Stimulated activated CD4-positive, alpha-beta T cell treated with anti-CD3 and anti-CD28 coated beads, Interleukin-4, amount 100 ng/mL, for 4 hours (primary cell): ENCODE measurements around the gene RASA3.
A peak's percentile ranks its signal among the peaks of the same experiment; 100 is the strongest.

ENCODE experiments used
- DNase-seq, 2 experiments: peaks; one replicate each; pipeline ENCODE4 v3.0.0-alpha.2; 2020

RASA3 gene

DNA sequence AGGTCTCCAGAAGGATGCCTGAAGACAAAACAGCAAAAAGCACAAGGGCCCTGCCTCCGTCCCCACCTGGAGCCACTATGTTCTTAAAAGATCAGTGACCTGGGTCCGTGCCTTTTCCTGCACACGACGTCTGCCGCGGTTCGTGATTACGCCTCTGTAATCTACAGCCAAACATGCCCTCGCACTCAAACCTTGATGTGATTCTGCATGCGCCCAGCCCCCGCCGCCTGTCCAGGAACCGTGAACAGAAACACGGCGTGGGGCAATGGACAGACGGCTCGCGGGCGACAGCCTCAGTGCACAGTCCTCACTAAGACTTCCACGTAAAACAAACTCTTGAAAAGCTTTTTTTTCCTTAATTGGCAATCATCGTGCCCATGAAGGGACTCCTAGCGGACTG lies 174.1 kb downstream of the RASA3 start:
- no peak for DNase-seq

DNA sequence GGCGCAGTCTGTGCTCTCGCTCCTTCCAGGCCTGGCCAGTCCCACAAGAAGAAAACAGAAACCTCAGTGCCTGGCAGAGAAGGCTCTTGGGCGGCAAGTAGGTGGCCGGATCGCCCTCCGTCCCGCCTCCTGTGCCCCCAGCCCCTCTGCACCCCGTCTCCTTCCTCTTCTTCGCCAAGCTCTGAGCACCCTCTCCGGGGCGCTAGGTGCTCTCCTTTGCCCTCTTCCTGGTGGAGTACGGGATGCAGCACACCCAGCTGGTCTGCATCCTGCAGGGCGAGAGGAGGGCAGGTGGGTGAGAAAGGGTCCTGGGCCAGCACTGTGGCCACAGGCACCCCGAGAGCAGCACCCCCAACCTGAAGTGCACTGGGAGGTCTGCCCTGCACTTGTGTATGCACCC lies 175.9 kb downstream of the RASA3 start:
- no peak for DNase-seq

DNA sequence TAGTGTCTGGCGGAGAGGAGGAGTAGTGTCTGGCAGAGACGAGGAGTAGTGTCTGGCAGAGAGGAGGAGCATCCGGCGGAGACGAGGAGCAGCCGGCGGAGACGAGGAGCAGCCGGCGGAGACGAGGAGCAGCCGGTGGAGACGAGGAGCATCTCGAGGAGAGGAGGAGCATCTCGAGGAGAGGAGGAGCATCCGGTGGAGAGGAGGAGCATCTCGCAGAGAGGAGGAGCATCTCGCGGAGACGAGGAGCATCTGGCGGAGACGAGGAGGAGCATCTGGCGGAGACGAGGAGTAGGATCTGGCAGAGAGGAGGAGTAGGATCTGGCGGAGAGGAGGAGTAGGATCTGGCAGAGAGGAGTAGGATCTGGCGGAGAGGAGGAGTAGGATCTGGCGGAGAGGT lies 176.7 kb downstream of the RASA3 start:
- no peak for DNase-seq

DNA sequence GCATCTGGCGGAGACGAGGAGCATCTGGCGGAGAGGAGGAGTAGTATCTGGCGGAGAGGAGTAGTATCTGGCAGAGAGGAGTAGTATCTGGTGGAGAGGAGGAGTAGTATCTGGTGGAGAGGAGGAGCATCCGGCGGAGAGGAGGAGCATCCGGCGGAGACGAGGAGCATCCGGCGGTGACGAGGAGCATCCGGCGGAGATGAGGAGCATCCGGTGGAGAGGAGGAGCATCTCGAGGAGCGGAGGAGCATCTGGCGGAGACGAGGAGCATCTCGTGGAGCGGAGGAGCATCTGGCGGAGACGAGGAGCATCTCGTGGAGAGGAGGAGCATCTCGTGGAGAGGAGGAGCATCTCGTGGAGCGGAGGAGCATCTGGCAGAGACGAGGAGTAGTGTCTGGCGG lies 177.2 kb downstream of the RASA3 start:
- no peak for DNase-seq

DNA sequence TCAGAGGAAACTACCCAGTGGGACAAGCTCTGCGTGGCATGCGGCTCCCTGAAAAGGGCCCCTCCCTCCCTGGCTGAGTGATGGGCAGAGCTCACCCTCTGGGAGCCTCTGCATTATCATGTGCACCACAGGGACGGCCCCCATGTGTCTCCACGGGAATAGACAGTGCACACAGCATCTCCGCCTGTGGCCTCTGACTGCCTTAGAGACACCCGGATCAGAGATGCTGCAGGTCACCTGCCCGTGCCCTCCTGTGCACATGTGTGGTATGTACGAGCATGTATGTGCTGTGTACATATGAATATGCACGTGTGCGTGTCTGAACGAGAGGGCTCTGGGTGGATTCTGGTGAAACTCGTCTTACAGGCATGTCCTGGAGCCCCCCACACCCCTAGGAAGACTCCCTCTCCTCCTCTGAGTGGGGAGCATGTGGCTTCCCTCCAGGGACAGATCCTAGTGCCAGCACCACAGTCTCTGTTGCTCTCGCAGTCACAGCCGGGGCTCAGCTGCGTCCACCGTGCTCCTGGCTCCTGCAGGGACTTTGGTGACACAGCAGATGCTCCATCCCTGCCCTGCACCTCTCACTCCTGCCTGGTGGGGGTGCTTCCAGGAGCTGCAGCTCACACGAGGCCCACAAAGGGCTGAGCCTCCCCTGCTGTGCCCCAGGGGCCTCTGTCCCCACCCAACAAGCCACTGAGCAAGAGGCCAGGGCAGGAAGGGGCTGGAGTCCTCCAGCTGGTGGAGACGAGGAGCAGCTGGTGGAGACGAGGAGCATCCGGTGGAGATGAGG lies 178.2 kb downstream of the RASA3 start:
- no peak for DNase-seq

DNA sequence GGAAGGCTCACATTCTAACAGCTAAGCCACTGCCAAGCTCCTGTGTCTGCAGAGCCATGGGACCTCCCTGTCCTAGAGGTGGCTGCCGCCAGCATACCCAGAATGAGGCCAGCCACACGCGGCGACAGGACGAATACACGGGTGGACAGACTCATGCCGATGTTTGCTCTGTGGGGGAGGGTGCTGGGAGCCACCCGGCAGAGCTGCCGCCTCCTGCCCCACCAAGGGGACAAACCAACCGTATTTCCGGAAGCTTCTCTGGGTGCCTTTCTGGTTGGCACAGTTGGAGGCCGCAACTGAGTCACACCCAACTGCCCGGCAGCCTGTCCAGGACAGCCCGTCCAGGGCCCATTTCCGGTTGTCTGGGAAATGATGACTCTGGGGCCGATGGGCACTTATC lies 178.9 kb downstream of the RASA3 start:
- DNase-seq = no peak

DNA sequence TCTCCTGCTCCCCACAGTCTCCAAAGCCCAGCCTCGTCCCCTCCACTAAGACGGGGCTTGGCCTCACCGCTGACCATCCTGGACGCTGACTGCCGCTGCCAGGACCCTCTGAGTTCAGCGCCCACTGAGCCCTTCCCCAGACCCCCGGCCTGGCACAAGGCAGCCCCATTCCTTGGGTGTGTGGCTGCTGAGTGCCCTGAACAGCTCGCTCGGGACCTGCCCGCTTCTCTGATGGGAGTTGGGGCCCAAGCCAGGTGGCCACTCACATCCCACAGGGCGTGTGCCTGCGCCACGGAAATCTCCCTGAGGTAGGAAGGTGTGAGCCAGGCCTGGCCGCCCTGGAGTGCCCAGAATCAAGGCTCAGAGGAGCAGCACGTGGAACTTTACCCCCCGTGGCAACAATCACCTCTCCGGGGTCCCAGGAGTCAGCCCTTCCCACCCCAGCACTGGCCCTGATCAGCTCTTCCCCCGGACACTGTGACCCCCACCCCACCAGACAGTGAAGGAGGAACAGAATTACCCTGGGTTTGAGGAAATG lies 179.4 kb downstream of the RASA3 start:
- DNase-seq = no peak

DNA sequence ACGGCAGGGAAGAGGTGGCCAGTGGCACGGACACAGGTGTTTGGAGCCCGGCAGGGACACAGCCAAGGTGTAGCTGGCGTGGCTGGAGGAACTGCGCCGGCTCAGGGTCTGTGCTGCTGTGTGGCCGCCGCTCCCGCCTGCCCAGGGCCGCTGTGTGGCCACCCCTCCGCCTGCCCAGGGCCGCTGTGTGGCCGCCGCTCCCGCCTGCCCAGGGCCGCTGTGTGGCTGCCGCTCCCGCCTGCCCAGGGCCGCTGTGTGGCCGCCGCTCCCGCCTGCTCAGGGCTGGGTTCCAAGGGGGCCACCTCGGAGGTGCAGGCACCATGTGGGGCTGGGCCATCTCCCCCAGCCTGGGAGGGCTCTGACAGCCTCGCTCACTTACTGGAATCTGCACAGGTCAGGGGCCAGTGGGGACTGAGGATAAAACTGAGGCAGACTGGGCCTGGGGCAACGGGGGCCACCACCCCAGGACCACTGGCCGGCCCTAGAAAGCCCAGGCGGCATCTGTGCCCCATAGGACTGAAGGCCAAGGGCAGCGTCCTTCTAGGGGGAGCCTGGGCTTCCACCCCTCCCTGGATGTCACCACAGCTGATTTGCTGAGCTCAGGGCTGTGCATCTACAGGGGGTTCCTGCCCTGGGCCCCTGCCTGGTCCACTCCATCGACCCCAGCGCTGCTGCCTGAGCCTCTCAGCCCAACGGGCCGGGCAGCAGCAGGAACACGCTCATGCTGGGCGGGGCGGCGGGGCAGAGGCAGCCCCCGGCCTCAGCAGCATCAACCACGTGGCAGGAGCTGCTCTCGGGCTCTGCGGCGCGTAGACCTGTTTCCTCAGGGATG lies 180.1 kb downstream of the RASA3 start:
- no peak for DNase-seq

DNA sequence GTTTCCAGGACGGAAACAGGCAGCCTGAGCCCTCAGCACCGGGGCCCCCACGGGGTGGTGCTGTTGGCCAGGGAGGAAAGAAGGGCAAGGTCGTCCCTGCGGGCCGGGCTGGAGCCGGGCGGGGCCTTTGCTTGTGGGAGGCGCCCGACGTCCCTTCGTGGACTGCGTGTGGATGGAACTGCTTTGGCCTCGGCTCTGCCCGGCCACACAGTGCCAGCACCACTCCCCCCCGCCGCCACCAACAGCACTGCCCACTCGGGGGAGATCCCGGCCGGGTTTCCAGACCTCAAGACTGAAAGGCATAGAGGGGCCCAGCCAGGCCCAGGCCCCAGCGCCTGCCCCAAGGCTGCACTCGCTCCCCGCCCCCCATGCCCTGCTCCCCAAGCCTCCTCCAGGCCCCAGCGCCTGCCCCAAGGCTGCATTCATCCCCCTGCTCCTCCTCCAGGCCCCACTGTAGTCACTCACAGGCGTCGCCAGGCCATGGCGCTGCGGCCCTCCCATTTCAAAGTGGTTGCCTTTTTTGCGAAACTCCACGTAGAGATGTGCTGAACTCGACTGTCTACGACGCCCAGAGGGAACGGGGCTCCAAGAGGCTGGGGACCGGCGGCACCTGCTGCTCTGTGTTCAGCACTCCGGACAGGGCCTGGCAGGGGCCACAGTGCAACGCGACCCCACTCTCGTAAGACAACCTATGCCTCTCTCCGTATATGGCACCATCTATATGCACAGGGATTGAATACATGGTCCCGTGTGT lies 181.0 kb downstream of the RASA3 start:
- peak; percentile 15 to 57 for DNase-seq

DNA sequence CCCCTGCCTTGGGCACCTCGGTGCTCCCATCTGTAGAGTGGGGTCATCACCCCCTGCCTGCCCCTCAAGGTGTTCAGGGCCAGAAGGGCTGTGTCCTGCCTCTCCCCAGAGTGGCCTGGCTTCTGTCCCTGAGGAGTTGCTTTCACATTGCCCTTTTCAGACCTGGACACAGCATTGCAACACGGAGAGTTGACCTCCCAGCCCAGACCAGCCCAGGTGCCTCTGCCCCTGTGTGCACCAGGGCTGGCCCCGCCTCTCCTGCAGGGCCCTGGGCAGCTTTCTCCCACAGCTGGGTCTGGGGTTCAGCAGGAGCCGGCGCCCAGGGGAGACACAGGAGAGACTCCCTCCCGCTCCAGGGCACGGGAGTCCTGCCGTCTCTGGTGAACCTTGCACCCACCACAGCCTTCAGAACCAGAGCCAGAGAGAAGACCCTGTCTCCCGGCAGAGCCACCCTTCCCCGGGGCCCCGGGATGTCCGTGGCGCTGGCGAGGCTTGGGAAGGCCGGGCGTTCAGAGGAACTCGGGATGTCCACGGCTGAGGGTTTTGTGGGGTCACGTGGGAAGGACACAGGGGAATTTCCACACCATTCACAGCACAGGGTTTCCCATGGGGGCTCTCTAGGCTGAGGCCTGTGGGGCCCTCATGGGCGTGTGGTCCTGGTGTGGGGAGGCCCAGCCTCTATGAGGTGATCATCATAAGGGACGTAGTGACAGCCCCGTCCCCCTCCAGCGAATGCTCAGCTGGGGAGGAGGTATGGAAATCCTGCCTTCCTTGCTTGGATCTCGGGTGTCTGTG lies 181.8 kb downstream of the RASA3 start:
- no peak for DNase-seq

DNA sequence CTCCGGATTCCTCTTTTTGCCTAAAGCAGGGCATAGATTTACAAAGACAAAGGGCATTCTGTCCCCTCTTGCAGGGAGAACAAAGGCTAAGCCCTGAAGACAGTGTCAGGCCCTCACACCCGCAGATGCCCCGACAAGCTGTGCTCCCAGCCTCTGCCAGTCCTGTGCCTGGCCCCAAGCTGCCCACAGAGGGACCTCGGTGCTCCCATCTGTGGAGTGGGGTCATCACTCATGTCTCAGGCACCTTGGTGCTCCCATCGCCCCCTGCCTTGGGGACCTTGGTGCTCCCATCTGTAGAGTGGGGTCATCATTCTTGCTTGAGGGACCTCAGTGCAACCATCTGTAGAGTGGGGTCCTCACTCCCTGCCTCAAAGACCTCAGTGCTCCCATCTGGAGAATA lies 182.9 kb downstream of the RASA3 start:
- DNase-seq = no peak

DNA sequence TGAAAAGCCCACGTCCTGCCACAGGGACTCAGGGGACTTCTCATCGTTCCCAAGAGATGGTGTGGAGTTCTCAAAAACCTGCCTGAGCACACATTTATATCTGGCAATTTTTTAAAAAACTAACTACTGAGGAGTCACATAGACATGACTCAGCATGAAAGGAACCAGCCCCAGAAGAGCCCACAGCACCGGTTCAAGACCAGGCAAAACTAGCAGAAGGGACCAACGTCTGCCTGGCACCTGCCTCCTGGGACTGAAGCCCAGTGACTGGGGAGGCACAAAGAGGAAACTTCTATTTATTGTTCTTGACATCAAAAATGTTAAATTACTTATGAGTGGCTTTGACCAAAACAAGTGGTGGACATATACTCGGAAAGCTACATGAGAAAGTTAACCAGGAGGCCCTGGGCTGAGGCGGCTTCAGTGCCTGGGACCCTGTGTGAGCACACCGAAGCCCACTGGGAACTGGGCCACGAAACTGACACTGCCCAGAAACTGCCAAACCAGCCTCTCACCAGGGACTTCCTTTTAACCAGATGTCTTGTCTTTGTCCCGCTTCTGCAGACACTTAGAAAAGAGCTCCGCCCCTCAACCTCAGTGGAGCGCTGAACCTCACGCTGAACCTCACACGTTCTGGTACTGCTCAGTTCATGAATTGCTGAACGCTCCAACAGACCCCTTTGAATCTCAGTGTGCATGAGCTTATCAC lies 184.2 kb downstream of the RASA3 start:
- DNase-seq = no peak

DNA sequence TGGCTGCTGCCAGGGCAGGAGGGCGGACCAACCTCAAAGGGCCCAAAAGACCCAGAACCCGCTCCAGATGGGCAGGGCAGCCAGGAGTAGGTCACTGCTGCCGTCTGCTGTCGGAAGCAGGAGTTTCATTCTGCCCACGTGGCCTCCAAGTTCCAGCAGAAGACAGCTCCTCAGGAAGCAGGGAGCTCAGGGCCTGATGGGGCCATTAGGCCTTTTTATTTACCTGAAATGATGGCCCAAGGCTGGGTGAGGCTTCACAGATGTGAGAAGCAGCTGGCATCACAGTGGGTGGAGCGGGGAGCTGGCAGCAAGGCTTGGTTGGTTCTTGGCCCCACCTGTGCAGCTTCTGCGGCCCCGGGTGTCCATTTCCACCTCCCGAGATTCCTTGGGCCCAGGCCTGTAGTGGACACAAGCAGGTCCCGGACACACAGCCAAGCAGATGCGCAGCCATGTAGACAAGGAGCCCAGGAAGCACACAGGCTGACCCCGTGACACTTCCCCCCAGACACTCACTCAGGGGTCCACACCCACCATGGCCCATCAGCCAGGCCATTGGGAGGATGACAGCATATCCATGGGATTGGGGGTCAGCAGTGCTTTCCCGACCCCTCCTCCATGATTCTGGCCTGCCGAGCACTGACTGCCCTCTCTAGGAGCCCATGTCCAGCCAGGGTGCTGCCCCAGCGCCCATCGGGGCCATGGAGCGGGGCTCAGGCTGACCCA lies 185.0 kb downstream of the RASA3 start:
- no peak for DNase-seq

DNA sequence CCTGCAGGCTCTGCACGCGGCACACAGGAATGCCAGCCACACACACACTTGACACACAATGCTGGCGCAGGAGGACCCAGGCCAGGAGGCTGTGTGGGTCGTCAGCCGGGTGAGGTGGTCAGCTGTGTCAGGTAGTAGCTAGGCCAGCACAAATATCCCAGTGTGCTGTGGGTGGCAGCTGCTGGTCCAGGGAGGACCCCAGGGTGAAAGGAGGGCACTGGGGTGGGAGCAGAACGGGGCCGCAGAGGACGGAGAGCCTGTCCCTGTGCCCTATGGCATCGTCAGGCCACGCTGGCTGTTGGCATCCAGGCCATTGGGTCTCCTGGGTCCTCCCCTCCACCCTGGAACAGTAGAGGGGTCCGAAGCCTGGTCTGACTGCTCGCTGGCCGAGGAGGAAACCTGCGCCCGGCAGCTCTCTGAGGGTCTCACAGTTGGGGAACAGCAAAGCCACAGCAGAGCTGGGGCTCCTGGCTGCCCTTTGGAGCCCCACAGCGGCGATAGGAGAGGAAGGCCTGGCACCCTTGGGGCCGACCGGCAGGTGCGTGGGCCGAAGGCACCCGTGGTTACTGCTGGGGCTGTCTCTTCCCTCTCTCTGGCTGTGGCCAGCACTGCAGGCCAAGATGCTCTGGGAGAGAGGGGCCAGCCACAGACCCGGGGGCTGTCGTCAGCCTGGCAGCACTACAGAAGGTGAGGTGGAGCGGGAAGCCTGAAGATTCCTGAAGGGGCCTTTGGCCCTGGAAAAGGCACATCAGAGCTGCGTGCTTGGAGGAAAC lies 185.8 kb downstream of the RASA3 start:
- no peak for DNase-seq

DNA sequence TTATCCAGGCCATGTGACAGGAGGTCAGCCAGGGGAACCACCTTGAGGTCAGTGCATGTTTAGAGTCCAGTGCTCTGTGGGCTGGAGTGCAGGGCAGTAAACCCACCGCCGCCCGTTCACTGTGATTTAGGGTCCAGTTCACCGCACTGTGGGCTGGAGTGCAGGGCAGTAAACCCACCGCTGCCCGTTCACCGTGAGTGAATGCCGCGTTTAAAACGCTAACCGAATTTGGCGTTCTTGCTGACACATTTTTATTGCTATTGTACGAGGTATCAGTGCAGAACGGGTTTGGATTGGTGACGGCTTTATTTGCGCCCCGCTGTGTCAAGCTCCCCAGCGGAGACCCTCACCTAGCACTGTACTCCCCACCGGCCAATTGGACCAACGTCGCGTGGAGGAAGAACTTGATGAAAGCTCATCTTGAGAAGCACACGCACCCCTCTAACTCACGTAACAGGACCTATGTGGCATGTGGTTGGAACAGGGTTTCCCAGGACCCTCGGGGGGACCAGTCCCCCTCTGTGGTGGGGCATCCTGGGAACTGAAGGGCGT lies 186.5 kb downstream of the RASA3 start:
- DNase-seq = no peak

DNA sequence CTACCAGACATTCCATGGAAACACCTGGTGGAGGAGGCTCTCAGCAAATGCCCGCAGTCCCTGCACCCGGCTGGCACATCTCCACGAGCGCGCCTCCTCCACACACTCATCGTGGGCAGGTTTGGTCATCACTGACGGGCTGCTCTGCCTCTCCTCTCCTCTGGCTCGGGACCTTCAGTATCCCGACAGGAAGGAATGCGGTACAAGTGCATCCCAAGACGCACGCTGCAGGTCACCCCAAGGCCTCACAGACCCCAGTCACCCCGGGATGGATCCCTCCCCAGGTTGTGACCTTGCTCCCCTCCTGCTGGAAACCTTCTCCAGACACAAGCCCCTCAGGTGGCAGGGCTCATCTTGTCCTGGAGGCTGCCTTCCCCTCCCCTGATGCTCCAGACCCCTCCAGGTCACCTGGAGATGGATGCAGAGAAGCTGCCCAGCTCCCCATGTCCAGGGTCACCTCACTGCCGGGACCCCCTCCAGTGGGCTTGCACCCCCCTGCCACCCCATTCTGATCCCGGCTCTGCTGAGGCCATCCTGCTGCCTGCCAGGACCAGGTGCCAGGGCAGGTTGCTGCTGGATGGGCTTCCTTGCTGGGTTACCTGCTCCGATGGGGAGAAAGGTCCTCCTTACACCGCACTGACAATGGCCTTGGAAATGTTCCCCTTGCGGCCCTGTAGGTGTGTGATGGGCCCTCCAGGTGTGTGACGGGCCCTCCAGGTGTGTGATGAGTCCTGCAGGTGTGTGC lies 188.4 kb downstream of the RASA3 start:
- DNase-seq = no peak

DNA sequence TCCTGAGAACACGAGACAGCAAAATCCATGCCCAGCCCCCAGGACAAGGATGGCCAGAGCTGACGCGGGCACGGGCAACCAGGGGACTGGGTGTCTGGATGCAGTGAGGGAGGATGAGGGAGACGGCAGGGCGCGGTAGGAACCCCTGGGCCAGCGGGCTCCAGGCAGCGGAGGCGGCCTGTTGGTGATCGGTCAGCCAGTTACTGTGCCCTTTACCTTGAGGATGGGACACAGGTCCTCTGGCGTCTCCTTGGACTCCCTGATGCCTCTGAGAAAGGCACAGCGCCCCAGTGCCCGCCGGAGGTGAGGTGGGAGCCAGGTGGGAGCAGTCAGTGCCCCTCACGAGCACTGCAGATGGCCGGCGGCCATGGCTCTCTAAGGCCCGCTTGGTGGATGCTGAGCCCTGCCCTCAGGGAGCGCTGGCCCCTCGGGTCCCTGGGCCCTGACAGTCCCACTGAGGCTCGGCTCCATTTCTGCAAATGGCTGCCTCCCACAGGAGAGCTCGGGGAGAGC lies 189.8 kb downstream of the RASA3 start:
- no peak for DNase-seq

DNA sequence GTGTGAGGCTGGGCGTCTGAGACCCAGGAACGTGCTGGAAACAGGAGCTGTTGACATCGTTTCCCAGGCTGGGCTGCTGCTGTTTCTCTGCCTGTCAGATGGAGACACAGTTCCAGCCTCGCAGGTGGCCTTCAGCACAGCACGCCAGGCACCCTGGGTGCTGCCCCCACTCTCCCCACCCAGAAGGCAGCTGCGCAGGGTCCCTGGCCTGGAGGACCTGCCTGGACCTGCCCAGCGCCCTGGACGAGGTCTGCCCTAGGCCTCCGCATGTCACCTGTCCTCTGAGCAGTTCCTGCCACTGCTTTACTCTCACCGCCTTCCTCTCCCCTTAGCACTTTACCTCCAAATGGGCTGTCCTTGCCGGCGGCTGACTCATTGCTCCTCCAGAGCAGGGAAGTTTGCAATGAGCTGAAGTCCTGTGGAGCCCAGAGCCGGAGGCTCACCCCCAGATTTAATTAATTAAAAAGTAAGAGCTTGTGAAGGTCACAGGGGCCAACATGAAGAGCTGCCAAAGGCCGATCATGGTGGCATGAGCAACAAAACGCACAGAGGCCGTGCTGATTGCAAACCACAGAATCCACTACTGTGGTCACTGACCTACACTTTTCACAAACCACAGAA lies 190.7 kb downstream of the RASA3 start:
- DNase-seq = no peak

DNA sequence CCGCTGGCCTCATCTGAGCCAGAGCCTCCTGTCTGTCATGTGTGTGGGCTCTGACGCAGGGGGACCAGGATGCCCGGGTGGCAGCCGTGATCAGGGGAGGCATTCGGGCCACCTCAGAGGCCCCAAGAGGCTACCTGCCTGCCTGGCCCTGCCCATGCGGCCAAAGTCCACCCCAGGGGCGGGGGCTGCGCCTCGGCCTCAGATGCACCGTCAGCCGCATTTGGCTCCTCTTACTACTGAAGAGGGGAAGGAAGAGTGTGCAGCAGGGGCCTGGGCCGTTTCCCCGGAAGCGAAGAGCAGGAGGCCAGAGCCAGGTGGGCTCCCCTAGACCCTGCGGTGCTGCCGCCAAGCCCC lies 192.5 kb downstream of the RASA3 start:
- no peak for DNase-seq
